ENCODE results near the gene FBXW12. TPM values are rescaled to one million over a fixed set of nuclear protein-coding genes. Genes with fewer than 3 reads are reported as not detected.

FBXW12 gene
- polyA plus RNA-seq, 1 donor from 2014 or later = not detected

- no peaks in the 10 kb centered on the region for H3F3A ChIP-seq (ENCODE audit: insufficient read depth, low read length, poor library complexity, severe bottlenecking)
- H3K36me3 ChIP-seq (ENCODE audit: insufficient read depth, low read length) = no peaks in the 10 kb centered on the region
- no peak overlapping the region for H3K4me3 ChIP-seq (ENCODE audit: low read length)
- no peaks in the 10 kb centered on the region for H4K20me1 ChIP-seq (ENCODE audit: insufficient read depth)
- no peak for TF ChIP-seq CTCF (IDR thresholded peaks at IDR 0.05; ENCODE audit: poor library complexity, severe bottlenecking)
- TF ChIP-seq RAD21 (conservative IDR thresholded peaks at IDR 0.05) = no peak
- no peak for TF ChIP-seq POLR2AphosphoS5 (IDR thresholded peaks at IDR 0.05)
- H3K9me2 ChIP-seq (ENCODE audit: insufficient read depth, low read length) = no peaks in the 10 kb centered on the region
- H3K79me2 ChIP-seq (replicated peaks; ENCODE audit: insufficient read depth, low read length) = no peaks in the 10 kb centered on the region
- no peak overlapping the region for H2AFZ ChIP-seq (ENCODE audit: low read depth, low read length)
- no peak overlapping the region for H3K27ac ChIP-seq (ENCODE audit: low read length)
- no peak overlapping the region for H3K4me2 ChIP-seq (ENCODE audit: low read length)
- H3K9me3 ChIP-seq (ENCODE audit: low read length) = no peaks in the 10 kb centered on the region
- H3K9ac ChIP-seq (ENCODE audit: low read length) = no peak overlapping the region
- no peaks in the 10 kb centered on the region for H3K27me3 ChIP-seq (ENCODE audit: insufficient read depth, low read depth, low read length)
Measured at GRCh38 chr3:48372862-48373435, 930 bp downstream of the FBXW12 start.

- H3K36me3 ChIP-seq (ENCODE audit: insufficient read depth, low read length) = no peaks in the 10 kb centered on the region
- no peak overlapping the region for H3K4me3 ChIP-seq (ENCODE audit: low read length)
- TF ChIP-seq REST (IDR thresholded peaks at IDR 0.05; ENCODE audit: borderline replicate concordance) = no peak
- TF ChIP-seq EZH2 (IDR thresholded peaks at IDR 0.05; ENCODE audit: borderline replicate concordance, insufficient read depth, low read length, poor library complexity, severe bottlenecking) = no peak
- no peak for TF ChIP-seq CTCF (IDR thresholded peaks at IDR 0.05; ENCODE audit: poor library complexity, severe bottlenecking)
- no peak for TF ChIP-seq RAD21 (conservative IDR thresholded peaks at IDR 0.05)
- no peak for TF ChIP-seq SMC3 (conservative IDR thresholded peaks at IDR 0.05; ENCODE audit: poor library complexity)
- no peak for TF ChIP-seq EP300 (conservative IDR thresholded peaks at IDR 0.05; ENCODE audit: poor library complexity, severe bottlenecking)
- no peak for TF ChIP-seq MXI1 (conservative IDR thresholded peaks at IDR 0.05; ENCODE audit: poor library complexity, severe bottlenecking)
- TF ChIP-seq TAF1 (IDR thresholded peaks at IDR 0.05; ENCODE audit: low read depth) = no peak
- no peak for TF ChIP-seq POLR2AphosphoS5 (IDR thresholded peaks at IDR 0.05)
- no peaks in the 10 kb centered on the region for H4K20me1 ChIP-seq (ENCODE audit: insufficient read depth)
- no peak overlapping the region for H3K27ac ChIP-seq (ENCODE audit: low read length)
- H3K27me3 ChIP-seq (ENCODE audit: insufficient read depth, low read depth, low read length) = no peaks in the 10 kb centered on the region
- peaks cover 5% of the 10 kb centered on the region for H3K9me3 ChIP-seq (ENCODE audit: low read length)
- H3K4me2 ChIP-seq (ENCODE audit: low read length) = no peak overlapping the region
- H3K9ac ChIP-seq (ENCODE audit: low read length) = no peak overlapping the region
- no peaks in the 10 kb centered on the region for H3F3A ChIP-seq (ENCODE audit: insufficient read depth, low read length, poor library complexity, severe bottlenecking)
- H3K9me2 ChIP-seq (ENCODE audit: insufficient read depth, low read length) = no peaks in the 10 kb centered on the region
- no peak overlapping the region for H2AFZ ChIP-seq (ENCODE audit: low read depth, low read length)
- no peaks in the 10 kb centered on the region for H3K79me2 ChIP-seq (replicated peaks; ENCODE audit: insufficient read depth, low read length)
Measured at GRCh38 chr3:48387634-48388033, 15.6 kb downstream of the FBXW12 start.
